ENCODE data around the gene MCFD2.
"Not testable (repeated sequence)": the region's sequence is repeated elsewhere in the genome, so short reads cannot be mapped to it uniquely, and the experiment has no call there.

Gene MCFD2

GRCh38 chr2:46900381-46900780, 15.2 kb downstream of the MCFD2 start:
- DNase-seq = no peak

GRCh38 chr2:46899053-46899452, 16.6 kb downstream of the MCFD2 start:
- DNase-seq = no peak

DNA sequence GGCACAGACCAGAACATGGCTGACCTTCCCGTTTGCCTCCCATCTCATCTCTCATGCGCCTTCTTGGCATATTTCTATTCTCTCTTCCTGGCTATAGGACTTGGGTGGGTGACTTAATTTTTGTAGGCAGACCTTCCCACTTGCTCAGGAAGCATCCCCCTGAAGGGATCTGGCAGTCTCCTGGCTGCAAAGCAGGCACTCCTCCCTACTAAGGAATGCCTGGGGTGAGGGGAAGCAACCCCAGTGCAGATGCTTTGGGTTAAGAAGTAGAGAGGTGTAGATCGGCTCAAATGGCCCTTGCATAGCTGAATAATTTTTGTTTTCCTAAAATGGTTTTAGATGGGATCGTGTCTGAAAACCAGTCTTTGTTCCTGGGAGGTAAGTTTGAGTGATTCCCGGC, 17.6 kb downstream of the MCFD2 start:
- DNase-seq = no peak

- DNase-seq = no peak
Observed at GRCh38 chr2:46893269-46893939, 22.2 kb downstream of the MCFD2 start.

DNA sequence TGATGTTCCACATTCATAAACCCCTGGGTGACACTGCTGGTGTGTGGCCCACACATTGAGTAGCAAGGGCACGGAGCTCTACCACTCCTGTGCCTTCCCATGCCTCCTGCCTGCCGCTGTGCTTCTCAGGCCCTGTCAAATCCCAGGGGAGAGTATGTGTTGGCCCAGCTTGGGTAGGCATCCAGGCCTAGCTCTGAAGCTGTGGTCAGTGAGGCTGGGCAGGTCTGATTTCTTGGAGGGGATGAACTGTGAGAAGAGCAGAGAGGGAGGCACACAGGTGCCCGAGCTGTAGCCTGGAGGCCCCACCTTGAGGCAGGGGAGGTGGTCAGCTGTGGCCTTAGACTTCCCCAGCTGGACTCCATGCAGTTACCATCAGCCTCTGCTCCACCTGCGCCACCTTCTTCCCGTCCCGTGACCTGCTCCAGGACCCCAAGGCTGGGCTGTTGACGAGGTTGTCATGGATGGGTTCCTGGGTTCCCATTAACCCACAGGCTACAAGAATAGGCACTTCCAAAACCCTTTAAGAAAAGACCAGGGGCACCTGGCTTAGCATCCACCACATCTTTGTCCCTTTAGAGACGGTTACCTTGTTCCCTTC, 23.6 kb downstream of the MCFD2 start:
- no peak for DNase-seq

- DNase-seq = no peak
Observed at GRCh38 chr2:46888421-46888952, 27.1 kb downstream of the MCFD2 start.

DNA sequence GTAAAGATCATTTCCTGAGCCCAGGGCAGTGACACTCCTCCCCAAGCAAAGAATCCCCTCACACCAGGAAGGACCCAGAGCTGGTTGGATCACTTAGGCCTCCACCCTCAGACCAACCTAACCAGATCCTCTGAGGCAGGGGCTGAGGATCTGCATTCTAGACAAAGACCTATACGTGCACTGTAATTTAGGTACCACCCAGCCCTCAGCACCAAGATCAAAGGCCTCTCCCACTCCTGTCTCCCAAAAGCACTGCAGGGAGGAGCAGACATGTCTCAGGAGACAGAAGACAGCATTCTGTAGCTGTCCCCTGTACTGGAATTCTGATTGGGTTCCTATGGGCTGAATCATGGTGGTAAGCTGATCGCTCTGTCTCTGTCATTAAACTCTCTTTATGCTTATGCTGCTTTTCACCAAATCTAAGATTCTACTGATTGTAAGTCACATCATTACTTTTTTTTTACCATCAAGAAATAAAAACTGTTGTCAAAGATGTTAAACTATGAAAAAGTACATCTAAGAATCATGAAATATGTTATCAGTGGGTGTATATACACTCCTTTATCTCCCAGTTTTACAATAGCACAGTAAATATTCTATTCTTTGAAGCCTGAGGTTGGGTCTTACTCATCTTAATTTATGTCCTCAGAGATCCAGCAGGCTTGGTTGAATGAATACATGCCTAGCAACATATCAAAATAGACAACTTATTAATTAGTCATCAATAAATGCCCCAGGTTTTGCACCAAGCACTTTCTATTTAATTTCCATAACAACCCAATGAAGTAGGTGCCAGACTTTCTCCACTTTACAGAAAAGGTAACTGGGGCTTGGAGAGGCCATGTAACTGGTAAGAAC, 28.3 kb downstream of the MCFD2 start:
- no peak for DNase-seq

DNA sequence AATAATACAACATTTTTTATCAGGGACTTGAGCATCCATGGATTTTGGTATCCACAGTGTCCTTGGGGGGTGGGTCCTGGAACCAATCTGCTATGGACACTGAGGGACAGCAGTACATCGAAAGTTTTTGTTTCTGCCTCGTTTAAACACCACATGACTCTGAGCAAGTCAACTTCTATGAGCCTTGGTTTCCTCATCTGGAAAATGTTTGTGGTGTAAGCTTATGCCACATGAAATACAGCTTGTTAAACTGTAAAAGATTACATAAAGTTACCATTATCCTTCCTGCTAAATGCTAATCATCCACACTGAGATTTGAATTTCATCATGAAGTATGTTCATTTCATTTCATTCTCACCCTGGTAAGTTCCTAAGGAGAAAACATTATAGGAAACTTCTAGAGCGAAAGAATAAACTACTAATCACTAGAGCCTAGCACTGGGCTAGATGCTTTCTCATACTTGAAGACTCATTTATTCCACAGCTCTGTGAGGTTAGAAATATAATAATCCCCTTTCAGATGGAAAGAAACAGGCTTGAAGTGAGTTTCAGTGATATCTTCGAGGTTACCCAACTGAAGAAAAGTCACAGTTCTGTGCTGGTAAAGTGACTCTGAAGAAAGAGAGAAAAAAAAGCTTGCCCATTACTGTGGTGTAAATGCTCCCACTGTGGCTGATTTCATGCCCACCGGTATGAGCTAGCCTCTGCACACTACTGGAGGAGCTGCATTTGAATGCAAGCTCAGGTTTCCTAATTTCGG, 29.2 kb downstream of the MCFD2 start:
- DNase-seq = no peak

GRCh38 chr2:46885376-46885775, 30.2 kb downstream of the MCFD2 start:
- no peak for DNase-seq

- DNase-seq = no peak
Observed at GRCh38 chr2:46879511-46879910, 36.1 kb downstream of the MCFD2 start.

- DNase-seq = no peak
Observed at GRCh38 chr2:46878886-46879285, 36.7 kb downstream of the MCFD2 start.

- no peak for DNase-seq
Observed at GRCh38 chr2:46878240-46878877, 37.2 kb downstream of the MCFD2 start.

- no peak for DNase-seq
Observed at GRCh38 chr2:46877619-46878113, 37.9 kb downstream of the MCFD2 start.

DNA sequence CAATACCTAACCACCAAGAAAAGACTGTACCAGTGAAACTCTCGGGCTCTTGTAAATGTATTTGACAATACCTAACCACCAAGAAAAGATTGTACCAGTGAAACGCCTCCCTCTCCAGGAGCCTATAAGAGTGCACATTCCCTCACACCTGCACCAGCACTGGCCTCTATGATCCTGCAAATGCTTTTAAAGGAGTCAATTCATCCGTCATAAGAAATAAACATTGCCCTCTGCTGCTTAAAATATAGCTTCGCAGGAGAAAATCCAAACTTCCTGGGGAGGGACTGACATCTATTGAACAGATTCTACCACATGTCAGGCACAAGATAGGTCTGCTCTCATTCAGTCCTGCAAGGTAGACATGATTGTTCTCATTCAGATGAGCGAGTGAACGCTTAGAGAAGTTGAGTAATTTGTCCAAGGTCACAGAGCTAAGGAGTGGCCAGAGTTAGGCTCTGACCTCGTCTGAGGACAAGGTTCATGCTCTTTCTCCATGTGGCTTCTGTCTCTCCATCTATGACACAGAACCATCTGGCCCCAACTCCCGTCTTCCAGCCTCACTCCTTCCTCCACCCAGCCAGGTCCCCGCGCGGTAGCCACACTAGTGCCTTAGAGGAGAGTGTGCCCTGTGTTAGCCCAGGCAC, 38.7 kb downstream of the MCFD2 start:
- no peak for DNase-seq

DNA sequence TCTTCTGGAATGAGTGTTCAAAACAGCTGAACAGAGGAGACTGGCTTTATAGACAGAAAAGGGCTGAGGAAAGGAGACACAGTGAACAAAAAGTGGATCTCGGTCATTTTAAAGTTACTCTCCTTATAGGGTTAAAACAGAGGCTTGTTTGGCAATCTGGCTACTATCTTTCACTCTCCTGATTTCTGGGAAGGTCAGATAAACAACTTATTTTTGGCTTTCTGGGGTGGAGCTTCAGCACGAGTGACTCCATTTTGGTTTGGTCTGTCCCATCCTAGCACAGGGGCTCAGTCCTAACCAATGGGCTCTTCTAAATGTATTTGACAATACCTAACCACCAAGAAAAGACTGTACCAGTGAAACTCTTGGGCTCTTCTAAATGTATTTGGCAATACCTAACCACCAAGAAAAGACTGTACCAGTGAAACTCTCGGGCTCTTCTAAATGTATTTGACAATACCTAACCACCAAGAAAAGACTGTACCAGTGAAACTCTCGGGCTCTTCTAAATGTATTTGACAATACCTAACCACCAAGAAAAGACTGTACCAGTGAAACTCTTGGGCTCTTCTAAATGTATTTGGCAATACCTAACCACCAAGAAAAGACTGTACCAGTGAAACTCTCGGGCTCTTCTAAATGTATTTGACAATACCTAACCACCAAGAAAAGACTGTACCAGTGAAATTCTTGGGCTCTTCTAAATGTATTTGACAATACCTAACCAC, 39.5 kb downstream of the MCFD2 start:
- not testable (repeated sequence) for DNase-seq

DNA sequence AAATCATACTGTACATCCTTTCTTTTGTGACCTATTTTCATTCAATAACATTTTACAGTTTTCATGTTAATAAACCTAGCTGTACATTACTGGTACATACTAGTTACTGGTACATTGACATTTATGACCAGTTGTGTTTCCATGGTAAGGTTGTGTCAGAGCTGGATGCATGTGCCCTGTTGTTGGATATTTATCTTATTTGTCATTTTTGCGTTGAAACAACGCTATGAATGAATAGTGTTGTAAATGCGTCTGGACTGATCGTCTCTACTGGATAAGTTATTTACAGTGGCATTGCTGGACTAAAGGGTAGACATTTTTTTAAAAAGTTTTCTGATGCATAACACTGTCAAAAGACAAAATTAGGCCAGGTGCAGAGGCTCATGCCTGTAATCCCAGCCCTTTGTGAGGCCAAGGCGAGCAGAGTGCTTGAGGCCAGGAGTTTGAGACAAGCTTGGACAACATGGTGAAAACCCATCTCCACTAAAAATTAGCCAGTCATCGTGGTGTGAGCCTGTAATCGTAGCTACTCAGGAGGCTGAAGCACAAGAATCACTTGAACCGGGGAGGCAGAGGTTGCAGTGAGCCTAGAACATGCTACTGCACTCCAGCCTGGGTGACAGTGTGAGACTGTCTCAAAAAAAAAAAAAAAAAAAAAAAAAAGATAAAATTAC, 40.2 kb downstream of the MCFD2 start:
- no peak for DNase-seq

DNA sequence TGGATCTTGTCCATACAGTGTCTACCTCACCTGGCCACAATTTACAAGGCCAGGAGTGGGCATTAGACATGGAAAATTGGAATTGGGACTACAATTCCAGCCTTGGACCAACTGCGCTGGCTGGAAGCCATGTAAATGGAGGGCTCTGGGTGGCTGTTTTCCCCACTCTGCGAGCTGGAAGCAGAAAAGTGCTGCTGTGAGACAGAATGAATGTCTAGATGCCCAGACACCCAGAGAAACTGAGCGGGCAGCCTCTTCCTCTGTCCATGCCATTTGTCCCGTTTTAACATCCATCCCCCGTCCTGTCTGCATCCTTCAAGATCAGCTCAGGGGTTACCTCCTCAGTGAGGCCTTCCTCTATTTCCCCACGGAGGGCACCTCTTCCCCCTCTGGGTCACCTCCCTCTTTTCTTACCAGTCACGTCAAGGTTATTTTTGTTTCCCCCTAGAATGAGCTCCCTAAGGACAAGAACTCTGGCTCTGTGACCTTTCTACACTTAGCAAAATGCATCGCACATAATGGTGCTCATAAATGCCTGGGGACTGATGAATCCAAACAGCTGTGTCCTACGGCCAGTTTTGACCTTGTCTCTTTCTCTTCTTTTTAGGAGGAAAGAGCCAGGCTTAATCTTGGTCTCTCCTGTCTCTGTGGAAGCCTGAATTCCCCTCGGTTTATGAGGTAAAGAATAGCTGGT, 41.2 kb downstream of the MCFD2 start:
- no peak for DNase-seq

DNA sequence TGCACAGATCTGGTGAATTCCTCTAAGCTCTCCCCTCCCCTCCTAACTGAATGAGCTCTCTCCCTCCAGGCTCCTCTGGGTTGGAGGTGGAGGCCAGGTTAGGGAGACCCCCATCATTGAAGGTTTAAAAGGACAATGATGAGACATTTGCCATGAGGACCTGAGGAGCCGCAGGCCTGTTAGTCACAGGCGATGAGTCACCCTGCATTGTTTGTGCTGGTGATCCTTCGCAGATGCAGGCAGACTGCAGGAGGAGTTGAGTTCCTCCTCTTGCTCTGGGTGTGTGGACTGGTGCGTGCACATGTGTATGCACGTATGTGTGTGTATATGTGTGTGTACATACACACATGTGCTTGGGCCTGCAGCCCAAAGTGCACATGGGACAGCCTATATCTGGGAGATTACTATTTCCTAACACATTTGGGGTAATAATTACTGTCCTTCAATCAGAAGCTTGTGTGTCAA, 42.0 kb downstream of the MCFD2 start:
- DNase-seq = peak; percentile 43

DNA sequence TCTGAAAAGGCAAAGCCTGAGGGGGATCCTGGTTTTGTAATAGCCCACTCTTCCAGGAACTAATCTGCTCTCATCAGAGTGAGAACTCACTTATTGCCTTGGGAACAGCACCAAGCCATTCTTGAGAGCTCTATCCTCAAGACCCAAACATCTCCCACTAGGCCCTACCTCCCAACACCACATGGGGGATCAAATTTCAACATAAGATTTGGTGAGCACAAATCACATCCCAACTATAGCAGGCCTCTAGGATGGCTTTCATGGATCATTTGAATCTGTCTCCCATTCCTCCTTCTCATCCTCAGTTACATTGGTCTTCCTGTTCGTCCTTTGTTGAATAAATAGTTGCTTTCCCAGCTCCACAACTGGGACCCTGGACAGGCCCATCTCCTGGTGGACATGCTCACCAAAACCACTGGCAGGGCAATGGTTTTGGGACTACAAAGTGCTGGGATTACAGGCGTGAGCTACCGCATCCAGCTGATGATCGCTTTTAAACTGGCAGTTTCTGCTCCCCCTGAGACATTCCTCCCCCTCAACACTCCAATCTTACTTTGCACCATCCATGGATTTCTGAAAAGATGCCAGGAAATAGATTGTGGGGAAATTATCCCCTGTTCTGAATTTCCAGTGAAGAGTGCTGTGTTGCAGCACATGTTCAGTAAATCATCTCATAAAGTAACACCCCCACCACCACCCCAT, 42.6 kb downstream of the MCFD2 start:
- no peak for DNase-seq
